ENCODE data around the gene WWC2.
"Not testable (repeated sequence)": the region's sequence is repeated elsewhere in the genome, so short reads cannot be mapped to it uniquely, and the experiment has no call there.

WWC2 gene

DNA sequence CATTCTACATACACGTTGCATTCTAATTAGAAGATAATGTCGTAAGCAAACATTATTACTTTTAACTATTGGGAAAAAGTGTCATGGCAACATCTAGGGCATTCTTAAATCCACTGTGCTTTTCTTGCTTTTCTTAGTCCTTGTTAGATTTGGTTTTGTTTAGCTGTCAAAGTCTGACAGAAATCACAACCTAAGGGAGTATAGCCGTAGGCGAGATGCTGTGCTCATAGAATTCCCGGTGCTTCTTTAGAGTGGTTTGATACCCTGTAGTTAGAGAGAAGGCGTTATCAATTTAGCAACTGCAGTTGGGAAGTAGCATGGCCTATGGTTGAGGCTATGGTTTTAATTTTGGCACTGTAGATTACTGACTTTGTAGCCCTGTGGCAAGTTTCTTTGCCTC lies 45.7 kb downstream of the WWC2 start:
- DNase-seq, result no peak

DNA sequence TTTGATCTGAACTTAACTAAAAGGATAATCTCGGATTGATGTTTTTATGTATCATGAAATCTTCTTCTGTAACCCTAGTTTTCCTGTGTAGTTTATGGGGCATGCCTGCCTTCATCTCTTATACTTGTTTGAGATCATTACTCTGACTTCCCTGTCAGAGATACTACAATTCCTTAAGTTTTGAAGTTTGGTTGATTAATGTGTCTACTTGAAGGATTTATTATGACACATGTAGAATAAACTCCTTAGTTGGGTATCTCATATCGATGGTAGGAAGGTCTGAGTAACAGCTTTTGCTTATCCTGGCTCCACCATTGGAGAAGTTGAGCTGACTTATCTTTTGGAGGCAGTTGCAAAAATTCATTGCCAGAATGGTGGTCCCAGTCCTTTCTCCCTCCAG lies 46.7 kb downstream of the WWC2 start:
- no peak for DNase-seq

DNA sequence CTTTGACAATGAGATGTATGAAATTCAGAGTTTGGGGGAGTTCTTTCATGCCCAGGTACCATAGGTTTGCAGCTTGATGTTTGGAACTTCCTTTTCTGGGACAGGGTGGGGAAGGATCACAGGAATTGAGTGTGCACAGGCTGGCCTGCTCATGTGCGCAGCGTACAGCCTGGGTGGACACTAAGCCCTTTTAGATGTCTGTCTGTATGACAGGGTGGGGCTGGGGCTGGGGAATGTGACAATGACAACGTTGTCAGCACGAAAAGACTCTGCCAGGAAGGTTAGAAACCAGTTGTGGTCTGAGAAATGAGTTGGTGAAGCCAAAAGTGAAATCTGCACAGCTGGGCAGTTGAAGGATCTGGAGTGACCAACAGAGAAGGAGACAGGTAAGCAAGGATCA lies 47.4 kb downstream of the WWC2 start:
- no peak for DNase-seq

DNA sequence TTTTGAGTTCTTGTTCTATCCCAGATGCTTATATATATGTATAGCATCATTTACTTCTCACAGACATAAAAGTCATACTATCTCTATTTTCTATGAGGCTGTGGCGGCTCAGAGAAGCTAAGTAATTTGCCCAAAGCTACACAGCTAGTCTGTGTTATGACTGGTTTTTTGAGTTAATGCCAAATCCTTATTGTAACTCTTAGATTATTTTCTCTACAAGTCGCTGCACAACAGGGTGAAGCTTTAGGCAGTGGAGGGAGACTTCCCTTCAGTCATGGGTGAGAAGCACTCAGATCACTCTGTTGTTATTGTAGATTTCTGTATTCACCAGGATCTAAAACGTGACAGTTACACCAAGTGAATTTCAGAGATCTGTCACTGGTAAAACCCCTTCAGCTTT lies 48.1 kb downstream of the WWC2 start:
- no peak for DNase-seq

DNA sequence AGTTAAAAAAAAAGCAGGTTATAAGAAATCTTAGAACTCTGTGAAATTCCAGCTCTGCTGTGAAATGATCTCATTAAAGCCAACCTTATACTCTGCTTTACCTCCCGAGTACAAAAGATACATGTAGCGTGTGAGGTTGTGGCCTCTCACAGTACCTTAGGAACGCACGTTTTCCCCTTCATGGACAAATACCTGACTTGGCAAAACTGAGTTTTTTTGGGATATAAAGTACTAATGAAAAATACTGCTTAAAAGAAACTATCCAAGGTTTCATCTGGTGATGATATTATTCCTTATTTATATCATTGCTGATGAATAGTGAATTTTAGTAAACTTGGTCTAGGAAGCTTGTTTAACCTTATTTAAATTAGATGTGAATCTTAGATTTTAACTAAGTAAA lies 48.9 kb downstream of the WWC2 start:
- DNase-seq, result no peak

DNA sequence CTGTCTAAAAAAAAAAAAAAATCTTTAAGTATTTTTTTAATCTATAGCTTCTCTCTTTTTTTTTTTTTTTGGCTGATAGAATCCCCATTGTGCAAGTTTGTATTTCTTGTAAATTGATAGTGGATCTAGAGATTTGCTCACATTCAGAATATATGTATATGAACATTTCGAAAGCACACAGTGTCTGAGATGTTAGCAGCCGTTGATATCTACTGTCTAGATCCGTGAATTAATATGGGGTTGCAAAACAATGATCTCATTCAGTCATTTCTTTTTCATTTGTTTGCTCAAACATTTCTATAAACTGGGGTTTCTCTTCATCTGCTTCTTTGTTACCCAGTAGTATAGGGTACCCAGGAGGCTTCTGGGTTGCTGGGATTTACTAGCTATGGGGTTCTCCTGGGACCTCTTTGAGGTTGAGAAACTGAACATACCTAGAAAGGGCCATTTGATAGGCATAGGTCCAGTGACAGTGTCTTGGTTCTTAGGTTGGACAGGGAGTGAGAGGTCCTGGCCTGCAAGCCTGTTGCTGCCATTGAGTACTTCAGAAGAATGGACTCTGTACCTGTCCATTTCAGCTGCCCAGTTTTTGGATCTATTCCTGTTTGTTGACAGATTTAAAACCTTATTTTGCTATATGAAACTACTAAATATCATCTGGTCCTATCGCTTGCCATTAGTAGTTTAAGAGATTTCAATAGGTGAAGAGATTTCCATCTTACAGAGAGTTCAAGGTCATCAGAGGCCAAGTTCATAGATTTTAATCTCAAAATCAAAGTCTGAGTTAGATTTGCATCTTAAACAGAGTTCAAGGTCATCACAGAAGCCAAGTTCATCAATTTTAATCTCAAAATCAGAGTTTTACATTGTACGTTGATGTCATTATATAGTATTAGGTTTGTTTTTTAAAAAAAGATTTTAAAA lies 50.8 kb downstream of the WWC2 start:
- no peak for DNase-seq

DNA sequence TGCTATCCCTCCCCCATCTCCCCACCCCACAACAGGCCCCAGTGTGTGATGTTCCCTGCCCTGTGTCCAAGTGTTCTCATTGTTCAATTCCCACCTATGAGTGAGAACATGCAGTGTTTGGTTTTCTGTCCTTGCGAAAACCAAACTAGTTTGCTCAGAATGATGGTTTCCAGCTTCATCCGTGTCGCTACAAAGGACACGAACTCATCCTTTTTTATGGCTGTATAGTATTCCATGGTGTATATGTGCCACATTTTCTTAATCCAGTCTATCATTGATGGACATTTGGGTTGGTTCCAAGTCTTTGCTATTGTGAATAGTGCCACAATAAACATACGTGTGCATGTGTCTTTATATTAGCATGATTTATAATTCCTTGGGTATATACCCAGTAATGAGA lies 51.6 kb downstream of the WWC2 start:
- DNase-seq, result not testable (repeated sequence)

DNA sequence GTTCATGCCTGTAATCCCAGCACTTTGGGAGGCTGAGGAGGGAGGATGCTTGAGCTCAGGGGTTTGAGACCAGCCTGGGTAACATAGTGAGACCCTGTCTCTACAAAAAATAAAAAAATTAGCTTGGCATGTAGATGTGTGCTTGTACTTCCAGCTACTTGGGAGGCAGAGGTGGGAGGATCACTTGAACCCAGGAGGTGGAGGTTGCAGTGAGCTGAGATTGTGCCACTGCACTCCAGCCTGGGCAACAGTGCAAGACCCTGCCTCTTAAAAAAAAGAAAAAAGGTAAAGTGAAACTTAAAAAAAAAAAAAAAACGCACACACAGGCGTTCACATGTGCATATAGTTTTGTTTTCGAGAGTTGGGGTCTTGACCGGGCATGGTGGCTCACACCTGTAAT lies 53.2 kb downstream of the WWC2 start:
- DNase-seq, result not testable (repeated sequence)

DNA sequence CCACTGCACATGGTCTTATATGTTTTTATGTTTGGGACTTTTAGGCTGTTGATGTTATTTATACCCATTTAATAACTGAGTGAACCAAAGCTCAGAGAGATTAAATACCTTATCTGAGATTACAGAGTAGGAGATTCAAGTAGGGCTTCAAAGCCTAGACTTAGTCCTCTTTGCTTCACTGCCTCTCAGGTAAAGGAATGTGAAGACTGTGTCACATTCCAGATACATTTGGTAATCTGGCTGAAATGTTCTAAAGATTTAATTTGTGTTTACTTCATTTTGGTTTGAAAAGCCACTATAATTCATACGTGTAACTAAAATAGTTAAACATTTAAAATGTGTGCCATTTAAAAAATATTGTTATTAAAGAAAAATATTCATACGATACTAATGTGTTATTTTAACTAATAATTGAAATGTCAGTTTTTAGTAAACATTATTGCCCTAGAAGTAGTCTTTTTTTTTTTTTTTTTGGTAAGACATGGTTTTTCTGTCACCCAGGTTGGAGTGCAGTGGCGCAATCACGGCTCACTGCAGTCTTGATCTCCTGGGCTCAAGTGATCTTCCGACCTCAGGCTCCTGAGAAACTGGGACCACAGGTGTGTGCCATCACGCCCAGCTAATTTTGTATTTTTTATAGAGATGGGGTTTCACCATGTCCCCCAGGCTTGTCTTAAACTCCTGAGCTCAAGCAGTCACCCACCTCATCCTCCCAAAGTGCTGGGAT lies 54.3 kb downstream of the WWC2 start:
- DNase-seq, result no peak

DNA sequence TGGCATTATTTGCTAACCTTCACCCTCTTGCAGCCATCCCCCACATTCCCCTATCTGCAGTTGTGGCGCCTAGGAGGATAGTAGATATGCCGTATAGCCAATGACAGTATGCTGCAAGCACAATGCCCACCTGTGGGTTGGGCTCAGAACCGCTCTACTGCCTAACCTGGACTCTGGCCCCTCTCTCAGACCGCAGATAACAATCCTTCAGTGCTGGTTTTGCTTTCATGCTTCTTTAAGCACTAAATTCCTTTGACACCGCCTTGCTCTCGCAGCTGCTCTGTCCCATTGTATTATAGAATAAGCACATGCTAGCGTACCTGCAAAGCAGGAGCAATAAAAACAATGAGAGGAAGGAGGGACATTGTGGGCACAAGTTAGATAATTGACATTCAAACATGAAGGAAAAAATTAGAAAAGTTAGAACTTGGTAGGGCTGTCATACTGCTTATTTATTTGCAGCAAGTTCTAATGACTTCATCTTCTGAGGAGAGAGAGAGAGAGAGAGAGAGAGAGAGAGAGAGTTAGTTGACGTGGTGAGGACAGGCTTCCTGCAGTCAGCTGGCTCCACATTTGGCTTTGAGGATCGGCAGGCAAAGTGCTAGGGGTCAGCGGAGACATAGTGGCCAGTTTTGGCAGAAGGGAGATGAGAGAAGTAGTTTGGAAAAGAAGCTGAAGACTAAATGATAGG lies 55.8 kb downstream of the WWC2 start:
- no peak for DNase-seq

DNA sequence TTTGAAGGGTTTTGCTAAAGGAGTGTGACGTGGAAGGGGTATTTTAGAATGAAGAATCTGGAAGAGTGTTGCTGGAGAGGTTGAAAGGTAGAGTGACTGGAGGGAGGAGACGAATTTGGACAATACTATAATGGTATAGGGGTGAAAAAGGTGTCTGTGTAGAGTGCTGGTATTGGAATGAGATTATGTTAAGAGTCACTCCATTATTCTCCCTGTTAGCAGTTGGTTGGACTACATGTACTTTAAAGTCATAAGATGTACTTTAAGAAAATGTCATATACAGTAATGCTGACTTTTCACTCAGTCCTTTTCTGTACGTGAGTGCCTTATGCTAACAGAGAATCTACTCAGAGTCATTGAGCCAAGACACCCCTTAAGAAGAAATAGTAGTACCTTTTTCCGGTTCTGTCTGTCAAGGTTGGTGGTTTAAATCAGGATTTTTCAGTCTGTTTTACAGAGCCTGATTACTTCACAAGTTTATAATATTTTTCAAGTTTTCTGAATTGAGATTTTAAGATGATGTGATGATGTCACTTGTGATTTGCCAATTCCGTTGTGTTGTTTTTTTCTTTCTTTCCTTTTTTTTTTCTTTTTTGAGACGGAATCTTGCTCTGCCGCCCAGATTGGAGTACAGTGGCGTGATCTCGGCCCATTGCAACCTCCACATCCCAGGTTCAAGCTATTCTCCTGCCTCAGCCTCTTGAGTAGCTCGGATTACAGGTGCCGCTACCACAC lies 56.6 kb downstream of the WWC2 start:
- no peak for DNase-seq

DNA sequence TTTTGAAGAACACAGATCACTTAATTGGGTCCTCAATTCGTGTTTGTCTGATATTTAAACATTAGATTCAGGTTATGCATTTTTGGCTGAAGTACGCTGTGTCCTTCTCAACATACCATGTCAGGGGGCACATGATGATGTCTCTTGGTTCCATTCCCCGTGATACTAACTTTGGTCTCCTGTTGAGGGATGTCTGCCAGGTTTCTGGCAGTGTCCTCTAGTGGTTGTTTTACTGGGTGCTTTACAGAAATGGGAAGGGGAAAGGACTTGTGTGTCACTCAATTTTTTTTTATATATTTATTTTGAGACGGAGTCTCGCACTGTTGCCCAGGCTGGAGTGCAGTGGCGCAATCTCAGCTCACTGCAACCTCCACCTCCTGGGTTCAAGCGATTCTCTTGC lies 58.2 kb downstream of the WWC2 start:
- DNase-seq, result no peak

DNA sequence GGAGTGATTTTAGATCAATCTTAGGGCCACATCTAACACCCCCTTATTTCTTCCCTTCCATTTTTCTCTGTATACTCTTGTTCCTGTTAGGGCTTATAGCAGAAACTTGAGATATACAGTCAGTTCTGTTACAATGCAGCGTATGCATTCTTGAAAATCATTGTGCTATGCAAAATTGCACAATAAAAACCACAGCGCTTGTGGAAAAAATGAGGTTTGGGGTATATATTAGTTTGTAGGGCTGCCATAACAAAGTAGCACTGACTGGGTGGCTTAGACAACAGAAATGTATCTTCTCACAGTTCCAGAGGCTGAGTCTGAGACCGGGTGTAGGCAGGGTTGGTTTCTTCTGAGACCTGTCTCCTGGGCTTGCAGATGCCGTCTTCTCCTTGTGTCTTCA lies 59.0 kb downstream of the WWC2 start:
- DNase-seq, result no peak

DNA sequence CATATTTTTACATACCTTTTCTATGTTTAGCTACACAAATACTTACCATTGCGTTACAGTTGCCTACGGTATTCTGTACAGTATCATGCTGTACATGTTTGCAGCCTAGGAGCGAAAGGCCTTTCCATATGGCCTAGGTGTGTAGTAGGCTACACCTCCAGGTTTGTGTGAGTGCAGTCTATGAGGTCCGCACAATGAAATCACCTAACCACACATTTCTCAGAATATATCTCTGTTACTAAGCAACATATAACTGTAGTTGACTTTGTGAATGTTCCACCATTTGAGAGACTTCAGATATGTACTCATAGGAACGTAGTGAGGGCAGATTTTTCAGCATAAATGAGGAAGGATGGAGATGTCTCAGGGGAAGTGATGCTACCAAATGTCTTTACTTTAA lies 62.6 kb downstream of the WWC2 start:
- DNase-seq, result no peak

DNA sequence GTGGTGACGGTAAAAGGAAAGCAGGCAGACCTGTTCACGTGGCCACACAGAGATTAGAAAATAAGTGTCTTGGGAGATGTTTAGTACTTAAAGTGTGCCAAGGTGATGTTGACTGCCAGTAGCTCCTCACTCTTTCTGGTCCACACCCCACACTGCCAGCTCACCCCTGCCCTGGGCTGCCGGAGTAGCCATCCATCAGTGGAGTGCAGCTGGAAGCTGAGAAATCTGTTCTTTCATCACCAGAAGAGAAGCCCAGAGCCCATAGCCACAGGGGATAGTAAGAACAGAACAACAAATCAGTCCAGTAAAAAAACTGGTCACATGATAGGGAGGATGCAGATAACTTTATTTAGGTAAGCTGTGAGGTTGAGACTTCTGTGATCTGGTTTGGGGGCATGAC lies 64.1 kb downstream of the WWC2 start:
- no peak for DNase-seq

DNA sequence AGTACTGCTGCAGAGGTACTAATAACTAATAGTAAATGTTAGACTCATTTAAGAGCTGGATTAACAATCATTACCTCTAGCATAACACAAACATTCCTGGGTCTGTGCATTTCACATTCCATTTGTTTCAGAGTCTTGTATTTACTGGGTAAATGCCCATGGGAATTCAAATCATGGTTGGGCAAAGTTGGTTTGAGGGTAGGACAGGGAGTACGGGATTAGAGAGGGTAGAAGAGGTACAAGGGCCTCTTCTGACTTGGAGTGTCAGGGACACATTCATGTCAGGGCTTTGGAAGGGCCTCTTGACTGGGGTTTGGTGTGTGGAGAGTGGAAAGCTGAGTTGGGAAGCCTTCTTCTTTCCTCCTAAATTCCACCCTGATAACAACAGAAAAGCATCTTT lies 65.9 kb downstream of the WWC2 start:
- DNase-seq, result no peak

DNA sequence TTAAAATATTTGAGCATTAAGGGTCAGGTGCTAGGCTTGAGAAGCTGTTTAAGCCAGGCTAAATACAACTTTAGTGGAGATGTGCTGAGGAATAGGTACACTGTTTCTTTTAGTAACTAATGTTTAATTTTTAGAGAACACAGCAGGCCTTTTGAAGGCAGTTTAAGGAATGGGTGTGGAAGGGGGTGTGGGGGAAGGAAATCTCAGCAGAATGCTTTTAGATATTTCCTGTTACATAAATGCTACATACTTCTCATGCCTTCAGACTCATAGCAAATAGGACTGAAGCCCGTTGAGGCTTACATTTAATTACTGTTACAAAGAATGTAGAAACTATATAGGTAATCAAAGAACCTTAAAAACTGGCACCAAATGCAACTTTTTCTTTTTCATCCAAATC lies 66.3 kb downstream of the WWC2 start:
- no peak for DNase-seq

DNA sequence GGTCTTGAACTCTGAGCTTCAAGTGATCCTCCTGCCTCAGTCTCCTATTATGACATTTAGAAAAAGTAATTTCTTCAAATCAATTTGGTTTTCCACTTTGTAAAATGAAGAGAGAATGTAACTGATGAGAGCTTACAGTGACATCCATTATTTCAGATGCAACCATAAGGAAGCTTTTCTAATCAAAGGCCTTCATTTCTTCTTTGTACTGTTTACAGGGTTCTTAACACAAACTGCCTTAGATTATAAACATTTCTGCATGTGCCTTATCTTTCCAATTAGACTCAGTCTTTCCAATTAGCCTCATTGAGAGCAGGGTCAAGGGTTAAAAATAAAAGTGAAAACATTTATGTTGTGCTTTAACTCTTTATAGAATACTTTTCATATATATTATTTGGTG lies 71.8 kb downstream of the WWC2 start:
- DNase-seq, result no peak

DNA sequence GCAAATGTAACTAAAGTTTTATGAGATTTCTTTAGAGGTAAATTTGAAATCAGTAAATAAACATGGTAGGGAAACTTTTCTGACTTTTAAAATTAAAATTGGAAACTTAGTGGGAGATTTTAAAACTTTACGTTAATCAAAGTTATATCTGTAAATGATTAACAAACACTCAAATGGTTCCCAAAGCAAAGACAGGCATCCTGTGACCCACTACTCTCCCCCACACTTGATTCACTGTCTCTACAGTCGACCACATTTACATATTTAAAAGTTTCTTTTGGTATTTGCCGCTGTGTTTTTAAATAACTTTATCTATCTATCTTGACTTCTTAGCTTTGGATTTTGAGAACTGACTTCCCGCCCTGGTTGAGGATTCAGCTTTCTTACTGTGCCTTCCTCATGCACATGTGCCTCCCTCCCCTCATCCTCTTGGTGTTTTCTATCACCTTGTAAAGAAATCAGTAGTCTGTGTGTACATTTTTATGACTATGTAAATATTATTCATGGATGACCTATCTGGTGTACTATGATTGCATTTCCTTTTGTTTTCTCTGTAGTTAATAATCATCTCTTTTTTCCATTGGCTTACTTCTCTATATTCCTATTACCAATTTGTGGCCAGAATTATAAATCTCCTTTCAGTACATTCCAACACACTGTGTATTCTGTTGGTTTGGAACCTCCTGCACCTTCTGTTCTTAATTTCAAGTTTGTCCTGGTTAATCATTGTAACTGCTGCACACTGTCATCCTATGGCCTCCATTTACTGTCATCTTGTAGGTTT lies 72.6 kb downstream of the WWC2 start:
- DNase-seq, result no peak

DNA sequence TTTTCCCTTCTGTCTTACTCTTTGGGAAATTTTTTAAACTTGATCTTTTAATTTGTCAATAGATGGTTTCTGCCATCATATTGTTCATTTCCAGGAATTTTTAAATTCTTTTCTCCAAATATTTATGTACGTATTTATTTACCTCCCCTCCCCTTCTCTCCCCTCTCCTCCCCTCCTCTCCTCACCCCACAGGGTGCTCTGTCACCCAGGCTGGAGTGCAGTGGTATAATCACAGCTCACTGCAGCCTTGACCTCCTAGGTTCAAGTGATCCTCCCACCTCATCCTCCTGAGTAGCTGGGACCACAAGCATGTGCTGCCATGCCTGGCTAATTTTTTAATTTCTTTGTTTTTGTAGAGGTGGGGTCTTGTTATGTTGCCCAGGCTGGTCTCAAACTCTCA lies 73.8 kb downstream of the WWC2 start:
- no peak for DNase-seq

DNA sequence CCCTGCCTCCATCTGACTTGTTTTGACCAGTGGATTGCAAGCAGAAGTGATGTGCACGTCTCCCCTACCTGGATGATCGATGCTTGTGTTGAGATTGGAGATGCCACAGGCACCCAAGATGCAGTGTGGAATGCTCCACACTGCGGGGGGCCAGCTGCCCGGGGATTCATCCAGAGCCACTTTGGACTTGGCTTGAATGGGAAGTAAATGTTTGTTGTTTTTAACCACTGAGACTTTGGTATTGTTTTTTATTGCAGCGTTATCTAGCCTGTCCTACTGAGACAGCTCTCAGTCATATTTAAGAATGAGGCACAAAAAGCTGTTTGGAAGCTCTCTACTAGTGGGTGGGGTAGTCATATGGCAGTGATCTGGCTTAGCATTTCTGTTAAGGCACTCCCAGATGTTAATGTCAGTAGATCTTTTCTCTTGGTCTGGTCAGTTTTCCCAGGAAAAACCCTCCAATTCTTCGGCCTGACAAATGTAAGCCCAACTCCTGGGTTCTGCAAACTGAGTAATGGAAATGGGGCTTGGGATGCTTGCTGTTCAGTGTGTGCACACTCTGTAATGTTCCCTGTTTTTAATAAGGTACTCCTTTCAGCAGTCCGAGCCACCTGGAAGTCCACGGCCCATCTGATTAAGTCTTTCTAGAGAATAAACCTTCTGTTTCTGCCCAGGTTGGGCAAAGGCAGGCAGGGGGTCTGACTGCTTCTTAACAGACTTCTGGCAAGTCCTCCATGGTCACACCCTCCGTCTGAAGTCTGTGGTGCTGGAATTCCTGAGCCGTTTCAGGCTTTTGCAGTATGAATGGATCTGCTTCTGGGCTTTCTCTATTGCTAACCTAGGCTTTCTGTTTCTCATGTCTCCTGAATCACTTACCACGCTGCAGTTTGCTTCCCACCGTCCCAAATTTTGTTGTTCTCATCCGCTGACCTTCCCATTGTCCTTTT lies 74.8 kb downstream of the WWC2 start:
- no peak for DNase-seq

Measured in NCI-H2081 treated with DMSO at 0.1 percent for 48 hours (cell line).